ENCODE measurements around the gene BTBD9. TPM values are rescaled to one million over a fixed set of nuclear protein-coding genes. Genes with fewer than 3 reads are reported as not detected.
A peak's percentile ranks its signal among the peaks of the same experiment; 100 is the strongest.

BTBD9 gene
- polyA plus RNA-seq, 3 donors = 15.1 to 17.6 (median 15.5) TPM

GRCh38 chr6:38498805-38499445, 140.8 kb downstream of the BTBD9 start:
- DNase-seq (ENCODE audit: extremely low read depth in 1 of 11, low read depth in 9 of 11, low spot score in 4 of 11) = no peak

GRCh38 chr6:38498085-38498484, 141.6 kb downstream of the BTBD9 start:
- DNase-seq (ENCODE audit: extremely low read depth in 1 of 11, low read depth in 9 of 11, low spot score in 4 of 11) = no peak

DNA sequence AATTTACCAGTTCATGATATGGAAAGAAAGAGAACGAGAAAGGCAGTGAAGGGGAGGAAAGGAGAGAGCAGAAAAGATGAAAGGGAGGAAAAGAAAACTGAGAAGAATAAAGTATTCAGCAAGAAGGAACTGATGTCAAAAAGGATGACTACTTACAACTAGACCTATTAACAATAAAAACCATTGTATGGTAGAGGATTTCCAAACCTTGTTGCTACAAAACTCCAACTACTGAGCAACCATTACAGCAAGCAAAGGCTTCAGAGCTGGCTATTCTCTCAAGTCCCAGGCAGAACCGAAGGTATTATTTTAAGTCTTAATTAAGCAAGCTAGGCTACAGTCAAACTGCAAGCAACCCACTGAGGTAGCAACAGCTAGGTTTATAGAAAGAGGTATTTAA, 142.2 kb downstream of the BTBD9 start:
- no peak for DNase-seq (ENCODE audit: extremely low read depth in 1 of 11, low read depth in 9 of 11, low spot score in 4 of 11)

DNA sequence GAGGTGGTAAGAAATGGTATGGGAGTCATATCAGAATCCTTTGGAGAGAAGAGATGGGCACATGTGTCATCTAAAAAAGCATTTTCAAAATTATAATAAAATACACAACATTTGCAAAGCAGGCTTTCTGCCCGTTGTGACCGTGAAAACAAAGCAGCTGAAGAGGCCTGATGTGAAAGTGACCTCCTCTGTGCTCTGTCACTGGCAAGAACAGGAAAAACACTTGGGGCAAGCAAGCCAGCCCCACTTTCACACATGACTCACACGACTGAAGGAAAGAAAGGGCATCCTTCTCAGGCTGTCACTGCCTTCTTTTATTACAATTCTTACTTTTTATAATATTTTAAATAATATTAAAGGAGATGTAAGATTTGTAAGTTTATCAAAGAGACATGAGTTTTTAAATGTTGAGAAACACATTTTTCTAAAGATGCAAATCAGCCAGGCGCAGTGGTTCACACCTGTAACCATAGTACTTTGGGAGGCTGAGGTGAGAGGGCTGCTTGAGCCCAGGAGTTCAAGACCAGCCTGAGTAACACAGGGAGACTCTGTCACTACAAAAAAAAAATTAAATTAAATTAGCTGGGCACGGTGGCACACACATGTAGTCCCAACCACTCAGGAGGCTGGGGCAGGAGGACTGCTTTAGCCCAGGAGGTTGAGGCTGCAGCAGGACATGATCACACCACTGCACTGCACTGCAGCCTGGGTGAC, 143.7 kb downstream of the BTBD9 start:
- no peak for DNase-seq (ENCODE audit: extremely low read depth in 1 of 11, low read depth in 9 of 11, low spot score in 4 of 11)

DNA sequence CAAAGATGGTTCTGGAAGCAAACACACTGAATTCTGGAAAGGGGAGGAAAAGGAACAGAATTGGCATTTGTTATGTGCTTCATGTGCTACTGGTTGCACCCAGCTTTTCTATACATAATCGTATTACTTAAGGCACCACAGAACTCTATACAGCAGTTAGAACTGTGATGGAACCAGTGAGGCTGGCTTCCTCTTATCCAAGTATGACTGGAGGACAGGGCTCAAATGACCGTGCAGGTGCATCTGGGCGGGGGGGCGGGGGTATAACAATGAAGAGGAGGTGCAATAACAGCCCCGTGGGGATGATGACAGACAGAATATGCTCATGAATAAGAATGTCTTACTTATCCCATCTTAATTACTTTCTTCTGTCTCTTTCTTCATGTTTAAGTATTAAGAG, 144.2 kb downstream of the BTBD9 start:
- no peak for DNase-seq (ENCODE audit: extremely low read depth in 1 of 11, low read depth in 9 of 11, low spot score in 4 of 11)

DNA sequence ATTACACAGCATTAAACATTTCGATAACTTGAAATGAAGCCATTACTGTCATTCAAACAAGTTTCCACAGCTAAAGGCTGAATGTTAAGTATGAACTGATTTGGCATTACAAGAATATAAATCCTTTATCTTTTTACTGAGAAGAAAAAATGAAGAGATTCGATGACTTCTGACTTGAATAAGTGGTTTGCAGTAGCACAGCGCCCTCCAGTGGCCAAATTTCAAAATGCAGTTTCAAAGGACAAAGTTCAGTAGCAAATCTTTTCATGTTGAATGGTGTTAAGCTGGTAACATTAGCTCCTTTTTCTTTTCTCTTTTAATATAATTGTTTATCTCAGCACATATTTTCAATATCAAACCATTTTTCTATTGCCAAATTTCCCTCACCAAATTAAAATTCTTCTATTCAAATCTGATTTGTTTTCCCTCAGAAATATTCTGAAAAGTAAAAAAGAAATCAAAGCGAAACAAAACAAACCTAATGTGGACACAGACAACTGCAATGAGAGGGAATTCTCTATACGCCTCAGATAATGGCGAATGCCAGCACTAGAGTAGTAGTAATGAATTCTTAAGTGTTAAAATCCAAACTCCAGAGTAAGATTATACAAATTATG, 145.7 kb downstream of the BTBD9 start:
- peak in 9 of 11 donors; percentile 44 to 76 (median 66) for DNase-seq (ENCODE audit: extremely low read depth in 1 of 11, low read depth in 9 of 11, low spot score in 4 of 11)

- no peak for DNase-seq (ENCODE audit: extremely low read depth in 1 of 11, low read depth in 9 of 11, low spot score in 4 of 11)
Measured at GRCh38 chr6:38492031-38492430, 147.7 kb downstream of the BTBD9 start.

DNA sequence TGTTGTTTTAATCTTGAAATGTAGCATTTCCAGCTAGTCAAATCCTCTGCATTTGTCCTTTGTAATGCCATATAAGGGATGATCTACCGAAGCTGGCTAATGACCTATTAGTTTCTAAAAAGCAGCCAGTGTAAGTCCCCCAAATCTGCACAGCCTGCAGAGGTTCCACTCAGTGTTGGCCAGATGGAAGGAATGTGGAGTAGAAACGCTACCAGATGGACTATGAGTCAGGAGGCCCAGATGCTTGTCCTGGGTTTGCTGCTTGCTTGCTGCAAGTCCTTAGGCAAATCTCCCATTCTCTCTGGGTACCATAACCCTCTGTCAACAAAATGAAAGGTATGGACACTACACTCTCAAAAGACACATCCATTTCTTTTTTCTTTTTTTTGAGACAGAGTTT, 149.8 kb downstream of the BTBD9 start:
- DNase-seq (ENCODE audit: extremely low read depth in 1 of 11, low read depth in 9 of 11, low spot score in 4 of 11) = no peak

DNA sequence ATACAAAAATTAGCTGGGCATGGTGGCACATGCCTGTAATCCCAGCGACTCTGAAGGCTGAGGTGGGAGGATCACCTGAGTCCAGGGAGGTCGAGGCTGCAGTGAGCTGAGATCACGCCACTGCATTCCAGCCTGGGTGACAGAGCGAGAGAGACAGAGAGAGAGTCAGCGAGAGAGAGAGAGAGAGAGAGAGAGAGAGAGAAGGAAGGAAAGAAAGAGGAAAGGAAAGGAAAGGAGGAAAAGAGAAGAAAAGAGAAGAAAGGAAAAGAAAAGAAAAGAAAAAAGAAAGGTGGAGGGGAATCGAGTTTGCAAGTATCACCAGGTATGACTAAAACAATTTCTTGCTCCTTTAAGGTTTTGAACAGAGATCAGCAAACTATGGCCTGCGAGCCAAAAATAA, 152.3 kb downstream of the BTBD9 start:
- no peak for DNase-seq (ENCODE audit: extremely low read depth in 1 of 11, low read depth in 9 of 11, low spot score in 4 of 11)

- no peak for DNase-seq (ENCODE audit: extremely low read depth in 1 of 11, low read depth in 9 of 11, low spot score in 4 of 11)
Measured at GRCh38 chr6:38485488-38485887, 154.2 kb downstream of the BTBD9 start.

DNA sequence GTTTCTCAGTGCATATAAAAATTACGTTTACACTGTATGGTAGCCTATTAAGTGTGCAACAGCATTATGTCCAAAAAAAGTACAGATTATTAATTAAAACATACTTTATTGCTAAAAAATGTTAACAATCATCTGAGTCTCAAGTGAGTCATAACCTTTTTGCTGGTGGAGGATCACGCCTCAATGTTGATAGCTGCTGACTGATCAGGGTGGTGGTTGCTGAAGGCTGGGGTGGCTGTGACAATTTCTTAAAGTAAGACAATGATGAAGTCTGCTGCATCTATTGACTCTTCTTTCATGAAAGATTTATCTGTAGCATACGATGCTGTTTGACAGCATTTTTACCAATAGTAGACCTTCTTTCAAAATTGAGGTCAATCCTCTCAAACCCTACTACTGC, 155.1 kb downstream of the BTBD9 start:
- DNase-seq (ENCODE audit: extremely low read depth in 1 of 11, low read depth in 9 of 11, low spot score in 4 of 11) = no peak

DNA sequence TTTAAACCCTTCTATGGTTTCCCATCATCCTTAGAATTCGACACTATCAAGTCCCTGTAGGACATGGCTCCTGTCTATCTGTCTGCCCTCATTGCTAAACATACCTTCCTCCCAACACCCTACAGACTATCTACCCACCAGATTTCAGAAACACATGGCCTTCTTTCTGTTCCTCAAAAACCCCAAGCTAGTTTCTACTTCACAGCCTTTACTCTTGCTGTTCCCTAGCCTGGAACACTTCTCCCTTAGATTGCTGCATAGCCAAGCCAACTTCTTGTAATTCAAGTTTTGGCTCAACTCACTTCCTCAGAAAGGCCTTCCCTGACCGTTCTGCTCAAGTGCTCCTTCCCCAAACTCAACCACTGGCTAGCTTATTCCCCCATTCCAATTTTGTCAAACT, 156.2 kb downstream of the BTBD9 start:
- DNase-seq (ENCODE audit: extremely low read depth in 1 of 11, low read depth in 9 of 11, low spot score in 4 of 11) = no peak

- peak in 1 of 11 donors; percentile 15 for DNase-seq (ENCODE audit: extremely low read depth in 1 of 11, low read depth in 9 of 11, low spot score in 4 of 11)
Measured at GRCh38 chr6:38482466-38482865, 157.3 kb downstream of the BTBD9 start.

DNA sequence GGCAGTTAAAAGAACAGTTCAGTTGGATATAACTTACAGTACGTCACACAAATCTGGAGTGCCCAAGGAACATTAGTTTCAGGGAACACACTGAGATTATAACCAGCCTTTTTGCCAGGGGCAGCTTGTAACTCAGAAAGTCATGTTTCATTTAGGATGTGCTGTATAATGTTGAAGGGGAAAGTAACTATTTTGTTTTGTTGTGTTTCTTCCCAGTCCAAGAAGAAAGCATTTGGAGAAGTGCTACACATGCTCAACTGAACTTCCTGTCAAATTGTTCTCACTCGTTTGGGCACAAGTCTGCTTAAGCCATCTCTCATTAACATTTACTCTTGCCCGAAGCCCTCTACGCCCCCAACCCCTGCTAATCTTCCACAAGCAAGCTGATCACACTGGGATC, 157.9 kb downstream of the BTBD9 start:
- DNase-seq (ENCODE audit: extremely low read depth in 1 of 11, low read depth in 9 of 11, low spot score in 4 of 11) = no peak

GRCh38 chr6:38481211-38481836, 158.4 kb downstream of the BTBD9 start:
- peak in 1 of 11 donors; percentile 18 for DNase-seq (ENCODE audit: extremely low read depth in 1 of 11, low read depth in 9 of 11, low spot score in 4 of 11)

GRCh38 chr6:38480036-38480435, 159.7 kb downstream of the BTBD9 start:
- no peak for DNase-seq (ENCODE audit: extremely low read depth in 1 of 11, low read depth in 9 of 11, low spot score in 4 of 11)

- no peak for DNase-seq (ENCODE audit: extremely low read depth in 1 of 11, low read depth in 9 of 11, low spot score in 4 of 11)
Measured at GRCh38 chr6:38479331-38479730, 160.4 kb downstream of the BTBD9 start.

GRCh38 chr6:38477680-38478260, 162.0 kb downstream of the BTBD9 start:
- DNase-seq (ENCODE audit: extremely low read depth in 1 of 11, low read depth in 9 of 11, low spot score in 4 of 11) = no peak

GRCh38 chr6:38476888-38477287, 162.8 kb downstream of the BTBD9 start:
- DNase-seq (ENCODE audit: extremely low read depth in 1 of 11, low read depth in 9 of 11, low spot score in 4 of 11) = no peak

DNA sequence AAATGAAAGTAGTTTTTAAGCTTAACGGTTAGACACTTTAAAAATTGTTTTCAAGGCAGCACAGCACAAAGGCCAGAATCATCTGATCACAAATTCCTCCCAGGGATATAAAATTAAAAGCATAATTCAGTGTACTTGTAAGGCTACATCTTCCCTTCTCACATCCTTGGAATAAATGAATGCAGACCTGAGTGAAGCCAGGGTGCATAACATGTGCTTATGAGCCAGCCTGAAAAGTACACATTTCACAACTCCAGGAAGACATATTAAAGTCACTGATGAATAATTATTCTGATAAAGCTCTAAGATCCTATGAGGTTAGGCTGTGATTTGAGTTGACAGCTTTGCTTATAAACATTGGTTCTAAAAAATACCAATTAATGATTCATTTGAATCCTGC, 163.6 kb downstream of the BTBD9 start:
- no peak for DNase-seq (ENCODE audit: extremely low read depth in 1 of 11, low read depth in 9 of 11, low spot score in 4 of 11)
